Putamen (tissue), 1 donor: ENCODE results near the gene ZNF764.
"Not testable (repeated sequence)": the region's sequence is repeated elsewhere in the genome, so short reads cannot be mapped to it uniquely, and the experiment has no call there.

Experiments
- DNase-seq: peaks from one replicate; pipeline ENCODE4 v3.0.0-alpha.2; 2016; ENCODE audit warnings: low spot score

The ZNF764 gene

DNA sequence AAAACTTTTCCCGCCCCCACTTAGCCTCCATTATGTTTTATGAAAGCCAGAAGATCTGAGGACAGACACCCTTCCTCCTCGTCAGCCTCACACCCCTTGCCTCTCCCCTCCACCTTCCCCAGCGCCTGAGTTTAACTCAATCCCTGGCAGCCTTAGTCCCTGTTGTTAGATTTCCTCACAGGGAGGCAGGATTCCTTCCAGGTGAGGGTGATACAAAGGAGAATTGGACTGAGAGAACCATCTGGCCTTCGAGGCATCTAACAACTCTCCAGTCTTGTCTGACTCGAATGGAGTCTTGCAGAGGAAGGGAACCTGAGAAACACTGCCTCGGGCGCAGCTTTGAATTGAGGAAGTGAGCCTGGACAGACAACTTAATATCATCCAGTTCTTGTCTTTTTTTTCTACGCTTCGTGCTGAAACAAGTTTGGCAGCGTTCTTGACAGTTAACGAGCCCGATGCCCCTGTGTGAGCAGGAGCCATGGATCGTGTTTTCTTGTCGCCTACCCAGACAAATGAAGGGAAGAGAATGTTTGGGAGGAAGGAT is 30.5 kb downstream of the ZNF764 start:
- no peak for DNase-seq

DNA sequence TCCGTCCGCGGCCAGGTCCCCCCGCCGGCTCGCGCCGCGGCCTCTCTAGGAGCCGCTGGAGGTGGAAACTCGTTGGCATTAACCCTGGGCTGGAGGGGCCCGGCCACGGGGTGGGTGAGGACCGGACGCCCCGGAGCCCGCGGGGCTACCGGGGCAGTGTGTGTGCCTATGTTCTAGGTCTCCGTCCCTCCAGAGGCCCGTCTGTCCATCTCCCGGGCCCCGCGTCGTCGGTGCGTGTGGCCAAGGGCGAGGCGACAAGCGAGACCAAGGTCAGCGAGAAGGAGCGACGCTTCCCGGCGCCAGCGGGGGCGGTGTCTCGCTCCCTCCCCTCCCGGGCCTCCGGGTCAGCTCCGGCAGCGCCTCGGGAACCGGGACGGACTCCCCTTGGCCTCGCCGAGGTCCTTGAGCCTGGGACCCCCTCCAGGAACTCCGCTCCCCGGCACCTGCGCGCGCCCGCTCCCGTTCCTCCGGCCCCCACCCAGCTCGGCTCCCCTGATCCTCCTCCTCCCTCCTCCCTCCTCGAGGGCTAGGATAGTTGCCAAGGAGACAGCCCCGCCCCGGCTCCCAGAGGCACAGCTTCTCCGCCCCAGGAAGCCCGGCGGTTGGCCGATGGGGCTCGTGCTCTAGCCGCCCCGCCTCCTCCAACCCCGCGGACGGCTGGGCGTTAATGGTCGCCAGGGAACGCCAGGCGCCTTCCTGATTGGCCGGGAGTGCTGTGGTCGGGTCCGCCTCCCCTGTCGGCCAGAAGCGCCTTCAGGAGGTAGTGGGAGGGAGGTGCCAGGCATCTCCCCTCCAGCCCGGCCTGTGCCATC is 31.1 kb downstream of the ZNF764 start:
- peak; percentile 98 for DNase-seq

DNA sequence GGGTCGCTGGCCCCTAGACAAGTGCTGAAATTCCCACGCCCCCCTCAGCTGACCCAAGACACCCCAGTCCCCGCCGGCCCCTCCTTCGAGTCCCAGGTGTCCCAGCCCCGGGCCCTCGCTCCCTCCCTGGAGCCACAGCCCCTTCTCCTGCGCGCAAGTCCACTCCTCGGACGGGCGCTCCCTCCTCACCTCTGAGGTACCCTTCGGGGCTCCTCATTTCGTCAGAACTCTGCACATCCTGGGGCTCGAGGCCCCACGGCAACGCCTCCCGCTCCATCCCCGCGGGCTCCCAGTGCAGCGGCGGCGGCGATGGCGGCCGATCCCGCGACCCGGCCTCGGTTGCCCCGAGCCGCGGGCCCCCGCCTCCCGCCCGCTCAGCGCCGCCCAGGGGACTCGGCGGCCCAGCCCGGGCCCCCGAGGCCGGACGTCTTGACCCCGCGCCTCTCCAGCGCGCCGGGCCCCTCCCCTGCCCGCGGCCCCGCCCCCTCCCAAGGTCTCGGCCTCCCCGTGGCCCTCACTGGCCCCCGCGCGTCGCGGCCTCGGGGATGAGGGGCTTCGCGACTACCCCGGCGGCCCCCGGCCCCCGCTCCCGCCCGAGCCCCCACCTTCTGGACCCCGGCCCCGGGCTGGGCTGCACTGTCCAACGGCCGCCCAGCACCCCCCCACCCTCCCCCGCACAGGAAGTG is 31.9 kb downstream of the ZNF764 start, which contains the start of gene ZNF768:
Gene ZNF768 (minus strand): TSS at position 430 of the 686 bp plus-strand sequence. CDS start 153 bp downstream, at position 277.
- DNase-seq = no peak

DNA sequence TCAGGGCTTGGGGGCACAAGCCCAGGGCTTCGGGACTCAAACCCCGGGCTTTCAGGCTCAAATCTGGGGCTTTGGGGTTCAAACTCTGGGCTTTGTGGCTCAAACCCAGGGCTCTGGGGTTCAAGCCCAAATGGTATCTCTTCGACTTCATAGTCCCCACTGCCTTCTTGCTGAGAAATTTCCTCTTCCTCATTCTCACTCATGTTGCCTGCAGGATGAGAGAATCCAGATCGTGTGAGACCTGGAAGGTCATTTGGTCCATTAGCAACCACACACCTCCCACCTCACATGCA is 32.4 kb downstream of the ZNF764 start:
- no peak for DNase-seq

DNA sequence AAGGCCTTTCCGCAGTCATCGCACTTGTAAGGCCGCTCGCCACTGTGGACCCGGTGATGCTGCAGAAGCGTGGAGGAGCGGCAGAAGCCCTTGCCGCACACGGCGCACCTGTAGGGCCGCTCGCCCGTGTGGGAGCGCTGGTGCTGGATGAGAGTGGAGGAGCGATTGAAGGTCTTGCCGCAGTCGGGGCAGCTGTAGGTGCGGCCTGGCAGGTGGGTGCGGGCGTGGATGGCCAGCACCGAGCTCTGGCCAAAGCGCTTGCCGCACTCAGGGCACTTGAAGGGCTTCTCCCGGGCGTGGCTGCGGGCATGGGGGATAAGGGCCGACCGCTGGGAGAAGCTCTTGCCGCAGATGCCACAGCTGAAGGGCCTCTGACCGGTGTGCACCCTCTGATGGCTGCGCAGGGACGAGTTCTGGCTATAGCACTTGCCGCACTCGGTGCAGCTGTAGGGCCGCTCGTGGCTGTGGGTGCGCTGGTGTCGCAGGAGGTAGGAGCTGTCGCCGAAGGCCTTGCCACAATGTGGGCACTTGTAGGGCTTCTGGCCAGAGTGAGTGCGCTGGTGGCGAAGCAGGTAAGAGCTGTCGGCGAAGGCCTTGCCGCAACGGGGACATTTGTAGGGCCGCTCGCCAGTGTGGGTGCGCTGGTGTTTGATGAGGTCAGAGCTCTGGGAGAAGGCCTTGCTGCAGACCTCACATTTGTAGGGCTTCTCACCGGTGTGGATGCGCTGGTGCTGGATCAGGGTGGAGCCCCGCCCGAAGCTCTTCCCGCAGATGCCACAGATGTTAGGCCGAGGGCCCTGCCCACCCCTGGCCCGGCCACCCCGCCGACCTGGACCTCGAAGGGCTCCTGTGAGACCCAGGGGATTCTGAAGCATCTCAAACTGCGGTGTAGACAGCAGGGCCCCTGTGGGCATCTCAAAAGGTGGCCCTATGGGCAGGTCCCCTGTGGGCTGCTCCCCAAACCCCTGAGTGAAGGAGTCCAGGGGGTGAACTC is 33.3 kb downstream of the ZNF764 start:
- DNase-seq = no peak

DNA sequence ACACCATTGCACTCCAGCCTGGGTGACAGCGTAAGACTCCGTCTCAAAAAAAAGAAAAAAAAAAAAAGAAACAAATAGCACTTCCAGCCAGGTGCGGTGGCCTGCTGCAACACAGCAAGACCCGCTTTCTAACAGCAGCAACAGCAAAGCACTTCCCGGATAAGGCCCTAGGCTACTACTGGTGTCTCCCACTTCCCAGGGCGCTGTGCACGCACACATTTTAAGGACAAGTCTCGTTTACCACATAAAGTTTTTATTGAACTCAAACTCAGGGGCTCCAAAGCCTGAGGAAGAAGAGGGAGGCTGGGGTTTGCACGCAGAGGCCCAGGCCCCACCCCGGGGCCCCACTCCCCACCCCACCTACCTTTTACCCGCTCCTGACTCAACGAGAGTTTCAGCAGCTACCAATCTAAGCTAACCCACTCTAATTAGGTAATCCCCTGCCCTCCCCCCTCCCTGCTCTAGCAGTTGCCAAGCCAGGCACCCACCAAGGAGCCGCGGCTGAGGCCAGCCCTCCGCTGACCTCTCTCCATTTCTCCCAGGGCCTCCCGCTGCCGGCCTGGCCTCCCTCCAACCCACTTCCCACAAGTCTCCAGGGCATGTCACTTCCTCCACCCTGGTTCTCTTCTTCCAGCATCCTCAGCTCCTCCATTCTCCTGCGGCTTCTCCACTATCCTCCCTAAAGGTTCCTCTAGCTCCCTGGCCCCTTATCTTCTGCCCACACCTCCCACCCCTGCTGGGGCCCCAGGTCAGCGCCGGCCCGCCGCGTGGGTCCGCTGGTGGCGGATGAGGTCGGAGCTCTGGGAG is 34.2 kb downstream of the ZNF764 start:
- DNase-seq = no peak

DNA sequence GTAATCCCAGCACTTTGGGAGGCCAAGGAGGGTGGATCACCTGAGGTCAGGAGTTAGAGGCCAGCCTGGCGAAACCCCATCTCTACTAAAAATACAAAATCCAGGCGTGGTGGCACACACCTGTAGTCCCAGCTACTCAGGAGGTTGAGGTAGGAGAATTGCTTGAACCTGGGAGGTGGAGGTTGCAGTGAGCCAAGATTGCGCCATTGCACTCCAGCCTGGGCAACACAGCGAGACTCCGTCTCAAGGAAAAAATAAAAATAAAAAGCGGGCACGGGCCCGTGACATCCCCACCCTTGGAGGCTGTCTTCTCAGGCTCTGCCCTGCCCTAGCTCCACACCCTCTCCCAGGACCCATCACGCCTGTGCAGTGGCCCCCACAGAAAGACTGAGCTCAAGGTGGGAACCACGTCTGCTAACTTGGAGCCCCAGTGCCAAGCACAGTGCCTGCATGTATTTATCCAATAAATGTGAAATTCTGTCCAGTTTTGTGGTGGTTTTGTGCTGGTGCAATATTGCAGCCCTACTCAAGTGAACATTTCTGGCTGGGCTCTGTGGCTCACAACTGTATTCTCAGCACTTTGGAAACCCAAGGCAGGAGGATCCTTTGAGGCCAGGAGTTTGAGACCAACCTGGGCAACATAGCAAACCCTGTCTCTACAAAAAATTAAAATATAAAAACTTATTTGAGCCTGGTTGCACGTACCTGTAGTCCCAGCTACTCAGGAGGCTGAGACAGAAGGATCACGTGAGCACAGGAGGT is 35.3 kb downstream of the ZNF764 start:
- DNase-seq = not testable (repeated sequence)

DNA sequence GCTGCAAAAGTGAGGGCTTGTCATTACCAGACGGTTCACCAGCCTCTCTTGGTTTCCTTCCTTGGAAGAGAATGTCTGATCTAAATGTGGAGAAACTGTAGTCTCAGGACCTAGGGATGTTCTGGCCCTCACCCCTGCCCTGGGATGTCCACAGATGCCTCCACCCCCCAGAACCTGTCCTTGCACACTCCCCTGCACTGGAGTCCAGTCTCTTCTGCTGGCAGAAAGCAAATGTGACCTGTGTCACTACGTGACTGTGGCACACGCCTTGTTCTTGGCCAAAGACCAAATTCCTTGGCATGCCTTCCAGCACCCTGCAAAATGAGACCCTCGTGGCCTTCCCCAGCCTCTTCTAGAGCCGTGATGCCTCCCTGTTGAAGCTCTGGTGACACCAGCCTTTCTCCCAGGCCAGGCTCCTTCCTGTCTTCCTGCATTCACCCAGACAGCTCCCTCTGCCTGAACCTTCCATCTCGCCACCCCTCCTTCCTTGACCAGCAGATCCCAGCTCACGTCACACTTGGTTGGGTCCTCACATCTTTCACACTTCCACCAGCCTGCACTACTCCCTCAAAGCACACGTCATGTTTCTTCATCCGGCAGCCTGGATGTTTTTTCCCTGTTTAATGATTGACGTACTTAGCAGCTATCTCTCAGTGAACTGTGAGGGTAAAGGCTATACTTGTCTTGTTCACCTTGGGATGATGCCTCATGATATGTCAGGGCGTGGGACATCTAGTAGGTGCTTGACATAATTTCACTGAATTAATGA is 36.1 kb downstream of the ZNF764 start:
- DNase-seq = no peak

DNA sequence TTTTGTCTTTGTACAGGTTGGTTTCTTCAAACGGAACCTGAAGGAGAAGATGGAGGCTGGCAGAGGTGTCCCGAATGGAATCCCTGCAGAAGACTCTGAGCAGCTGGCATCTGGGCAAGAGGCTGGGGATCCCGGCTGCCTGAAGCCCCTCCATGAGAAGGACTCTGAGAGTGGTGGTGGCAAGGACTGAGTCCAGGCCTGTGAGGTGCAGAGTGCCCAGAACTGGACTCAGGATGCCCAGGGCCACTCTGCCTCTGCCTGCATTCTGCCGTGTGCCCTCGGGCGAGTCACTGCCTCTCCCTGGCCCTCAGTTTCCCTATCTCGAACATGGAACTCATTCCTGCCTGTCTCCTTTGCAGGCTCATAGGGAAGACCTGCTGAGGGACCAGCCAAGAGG is 36.7 kb downstream of the ZNF764 start:
- no peak for DNase-seq

DNA sequence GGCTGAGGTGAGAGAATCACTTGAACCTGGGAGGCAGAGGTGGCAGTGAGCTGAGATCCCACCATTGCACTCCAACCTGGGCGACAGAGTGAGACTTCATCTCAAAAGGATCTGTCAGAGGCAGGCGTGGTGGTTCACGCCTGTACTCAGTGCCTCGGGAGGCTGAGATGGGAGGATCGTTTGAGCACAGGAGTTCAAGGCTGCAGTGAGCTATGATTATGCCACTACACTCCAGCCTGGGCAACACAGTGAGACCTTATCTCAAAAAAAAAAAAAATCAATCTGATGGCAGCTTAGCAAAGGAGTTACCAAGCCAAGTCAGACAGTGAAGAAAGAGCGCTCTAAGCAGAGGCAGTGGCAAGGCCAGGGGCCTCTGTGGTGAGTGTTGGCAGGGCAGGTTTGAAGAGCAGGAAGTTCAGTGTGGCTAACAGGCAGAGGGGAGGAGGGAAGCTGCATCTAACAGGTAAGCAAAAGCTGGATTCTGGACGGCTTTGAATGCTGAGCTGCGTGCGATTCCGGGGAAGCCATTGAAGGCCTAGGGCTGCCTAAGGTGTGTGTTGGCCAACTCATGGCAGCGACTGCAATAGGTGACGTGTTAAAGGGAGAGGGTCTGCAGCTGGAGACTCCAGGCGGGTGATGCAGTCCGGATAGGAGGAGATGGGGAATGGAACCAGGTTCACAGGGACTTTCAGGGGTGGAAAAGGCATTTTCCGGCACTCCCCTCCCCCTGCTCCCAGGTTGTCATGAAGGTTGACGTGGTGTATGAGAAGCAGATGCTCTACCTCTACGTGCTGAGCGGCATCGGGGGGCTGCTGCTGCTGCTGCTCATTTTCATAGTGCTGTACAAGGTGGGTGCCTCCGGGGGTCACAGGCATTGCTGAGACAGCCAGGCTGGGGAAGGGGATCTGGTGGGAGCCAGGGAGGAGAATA is 38.8 kb downstream of the ZNF764 start:
- no peak for DNase-seq

DNA sequence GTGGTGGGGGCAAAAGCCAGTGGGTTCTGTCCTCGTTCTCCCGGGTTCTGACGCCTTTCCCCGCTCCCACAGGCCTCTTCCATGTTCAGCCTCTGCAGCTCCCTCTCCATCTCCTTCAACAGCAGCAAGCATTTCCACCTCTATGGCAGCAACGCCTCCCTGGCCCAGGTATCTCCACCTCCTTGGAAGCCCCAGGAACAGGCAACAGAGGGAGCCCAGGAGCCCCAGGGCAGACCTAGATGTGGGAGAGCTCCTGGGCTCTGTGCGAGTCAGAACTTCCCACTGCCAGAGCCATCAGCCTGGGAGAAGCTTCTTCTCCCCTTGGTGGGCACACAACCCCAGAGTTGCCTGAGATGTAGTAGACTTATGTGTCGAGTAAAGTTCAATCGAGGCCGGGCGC is 39.6 kb downstream of the ZNF764 start:
- no peak for DNase-seq

DNA sequence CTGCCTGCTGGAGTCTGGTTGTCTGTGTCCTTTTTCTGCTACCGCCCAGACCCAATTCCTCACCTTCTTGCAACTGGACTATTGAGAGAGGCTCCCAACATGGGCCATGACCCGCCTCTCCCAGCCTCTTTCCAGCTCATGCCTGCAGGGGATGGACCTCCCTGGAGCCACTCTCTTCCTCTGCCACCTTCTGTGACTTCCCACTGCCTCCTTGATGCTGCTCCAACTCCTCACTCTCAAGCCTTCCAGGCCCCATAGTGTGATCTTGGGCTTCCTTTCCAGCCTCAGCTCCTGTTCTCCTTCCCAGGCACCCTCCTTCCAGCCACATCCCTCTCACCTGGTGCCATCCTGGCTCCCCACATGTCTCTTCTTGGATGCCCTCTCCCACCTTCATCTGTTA is 42.9 kb downstream of the ZNF764 start:
- no peak for DNase-seq

DNA sequence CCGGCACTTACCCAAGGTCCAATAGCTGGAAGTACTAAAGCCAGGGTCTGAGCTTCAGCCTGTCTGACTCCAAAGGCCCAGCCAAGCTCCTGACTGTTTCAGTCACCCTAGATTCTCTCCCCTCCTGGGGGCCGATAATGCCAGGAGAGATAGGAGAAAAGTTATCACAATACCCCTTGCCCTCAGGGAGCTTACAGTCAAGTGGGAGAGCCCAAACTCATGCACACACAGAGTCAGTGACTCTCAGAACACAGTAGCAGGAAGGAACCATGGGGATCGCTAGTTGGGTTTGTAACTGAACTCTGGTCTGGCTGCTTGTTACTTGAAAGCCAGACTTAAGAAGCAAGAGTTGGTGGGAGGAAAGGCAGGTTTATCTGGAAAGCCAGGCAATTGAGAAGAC is 46.7 kb downstream of the ZNF764 start:
- DNase-seq = no peak

DNA sequence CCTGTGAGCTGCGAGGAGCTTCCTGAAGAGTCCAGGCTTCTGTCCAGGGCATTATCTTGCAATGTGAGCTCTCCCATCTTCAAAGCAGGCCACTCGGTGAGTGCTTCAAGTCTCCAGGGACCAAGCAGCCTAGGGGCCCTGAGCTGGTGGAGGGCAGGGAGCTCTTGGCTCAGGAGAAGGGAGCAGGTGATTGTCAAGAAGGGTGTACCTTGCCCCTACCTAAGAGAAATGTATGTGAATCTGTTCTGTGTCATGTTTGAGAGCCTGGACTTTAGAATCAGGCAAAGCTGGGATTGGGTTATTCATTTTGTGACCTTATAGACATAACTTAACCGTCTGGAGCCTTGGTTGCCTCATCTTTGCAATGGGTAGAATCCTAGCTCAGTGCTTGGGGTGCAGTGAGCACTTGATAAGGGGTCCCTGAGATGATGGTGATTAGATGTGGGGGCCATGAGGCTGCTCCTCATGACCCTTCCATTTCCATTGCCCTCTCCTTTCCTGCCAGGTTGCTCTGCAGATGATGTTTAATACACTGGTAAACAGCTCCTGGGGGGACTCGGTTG is 47.7 kb downstream of the ZNF764 start:
- DNase-seq = no peak

DNA sequence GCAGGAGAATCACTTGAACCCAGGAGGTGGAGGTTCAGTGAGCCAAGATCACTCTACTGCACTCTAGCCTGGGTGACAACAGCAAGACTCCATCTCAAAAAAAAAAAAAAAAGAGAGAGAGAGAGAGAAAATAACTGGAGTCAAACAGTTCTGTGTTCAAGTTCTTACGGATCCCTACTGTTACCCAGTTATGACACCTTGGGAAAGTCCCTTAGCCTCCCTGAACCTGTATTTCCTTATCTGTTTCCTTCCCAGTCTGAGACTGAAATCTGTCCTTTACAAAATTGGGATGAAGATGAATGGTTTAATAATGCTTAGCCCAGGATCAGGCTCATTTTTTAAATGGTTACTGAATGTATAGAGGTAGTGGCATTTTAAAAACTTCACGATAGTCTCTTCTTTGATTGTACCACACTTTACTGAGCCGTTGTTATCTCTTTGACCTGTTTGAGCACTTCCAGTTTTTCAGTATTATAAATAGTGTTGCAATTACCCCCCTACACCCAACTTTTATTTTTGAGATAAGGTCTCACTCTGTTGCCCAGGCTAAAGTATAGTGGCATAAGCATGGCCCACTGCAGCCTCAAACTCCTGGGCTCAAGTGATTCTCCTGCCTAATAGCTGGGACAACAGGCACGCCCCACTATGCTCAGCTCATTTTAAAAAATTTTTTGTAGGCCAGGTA is 49.0 kb downstream of the ZNF764 start:
- no peak for DNase-seq
